ENCODE measurements around the gene ZFR.
"Not testable (repeated sequence)": the region's sequence is repeated elsewhere in the genome, so short reads cannot be mapped to it uniquely, and the experiment has no call there.

ZFR gene

GRCh38 chr5:32453916-32454315 is 9.4 kb upstream of the ZFR start:
- WGBS, 2 experiments, result 95% methylated on average over 5 of the region's 5 CpGs
- no peak overlapping the region for H3K27ac ChIP-seq (ENCODE audit: insufficient read depth, low read depth, low read length, poor library complexity, severe bottlenecking)
- no peaks in the 10 kb centered on the region for H3K27me3 ChIP-seq (ENCODE audit: control insufficient read depth, insufficient read depth, low read length, poor library complexity, severe bottlenecking)
- H3K4me3 ChIP-seq (ENCODE audit: insufficient read depth, low read depth, low read length), result no peak overlapping the region
- no peaks in the 10 kb centered on the region for H3K4me1 ChIP-seq (ENCODE audit: control insufficient read depth, insufficient read depth, low read length)
- H3K36me3 ChIP-seq (ENCODE audit: control insufficient read depth, insufficient read depth, low read length), result no peaks in the 10 kb centered on the region
- H3K9me3 ChIP-seq (ENCODE audit: control insufficient read depth, low read length), result no peaks in the 10 kb centered on the region

GRCh38 chr5:32452316-32452715 is 7.8 kb upstream of the ZFR start:
- not testable (repeated sequence) for H3K27ac ChIP-seq (ENCODE audit: insufficient read depth, low read depth, low read length, poor library complexity, severe bottlenecking); H3K4me3 ChIP-seq (ENCODE audit: insufficient read depth, low read depth, low read length); H3K27me3 ChIP-seq (ENCODE audit: control insufficient read depth, insufficient read depth, low read length, poor library complexity, severe bottlenecking); H3K4me1 ChIP-seq (ENCODE audit: control insufficient read depth, insufficient read depth, low read length); H3K9me3 ChIP-seq (ENCODE audit: control insufficient read depth, low read length); H3K36me3 ChIP-seq (ENCODE audit: control insufficient read depth, insufficient read depth, low read length)
- 90 to 93% methylated on average over 6 of the region's 6 CpGs for WGBS, 2 experiments

- Histone ChIP-seq H3K9me3 (ENCODE audit: control insufficient read depth, low read length) (no peaks in the 10 kb centered on the region), H3K4me1 (ENCODE audit: control insufficient read depth, insufficient read depth, low read length) (no peaks in the 10 kb centered on the region), H3K4me3 (ENCODE audit: insufficient read depth, low read depth, low read length) (no peak overlapping the region), H3K27ac (ENCODE audit: insufficient read depth, low read depth, low read length, poor library complexity, severe bottlenecking) (no peak overlapping the region), H3K27me3 (ENCODE audit: control insufficient read depth, insufficient read depth, low read length, poor library complexity, severe bottlenecking) (peaks cover 1% of the 10 kb centered on the region), H3K36me3 (ENCODE audit: control insufficient read depth, insufficient read depth, low read length) (no peaks in the 10 kb centered on the region)
- WGBS, 2 experiments, result 67 to 71% methylated on average over 1 of the region's 1 CpG
Measured at GRCh38 chr5:32450952-32451351, 6.4 kb upstream of the ZFR start.

- no peaks in the 10 kb centered on the region for H3K36me3 ChIP-seq (ENCODE audit: control insufficient read depth, insufficient read depth, low read length)
- H3K27ac ChIP-seq (ENCODE audit: insufficient read depth, low read depth, low read length, poor library complexity, severe bottlenecking), result no peak overlapping the region
- no peak overlapping the region for H3K4me3 ChIP-seq (ENCODE audit: insufficient read depth, low read depth, low read length)
- H3K27me3 ChIP-seq (ENCODE audit: control insufficient read depth, insufficient read depth, low read length, poor library complexity, severe bottlenecking), result peaks cover 13% of the 10 kb centered on the region
- no peaks in the 10 kb centered on the region for H3K9me3 ChIP-seq (ENCODE audit: control insufficient read depth, low read length)
- 100% methylated on average over 1 of the region's 2 CpGs; no CpG with 5 or more reads in 1 of the 2 experiments for WGBS, 2 experiments
- H3K4me1 ChIP-seq (ENCODE audit: control insufficient read depth, insufficient read depth, low read length), result no peaks in the 10 kb centered on the region
Measured at GRCh38 chr5:32449262-32449661, 4.7 kb upstream of the ZFR start.

- WGBS, 2 experiments, result 90 to 94% methylated on average over 4 to 5 of the region's 5 CpGs
- Histone ChIP-seq H3K27me3 (ENCODE audit: control insufficient read depth, insufficient read depth, low read length, poor library complexity, severe bottlenecking) (peaks cover 13% of the 10 kb centered on the region), H3K27ac (ENCODE audit: insufficient read depth, low read depth, low read length, poor library complexity, severe bottlenecking) (no peak overlapping the region), H3K36me3 (ENCODE audit: control insufficient read depth, insufficient read depth, low read length) (no peaks in the 10 kb centered on the region), H3K4me3 (ENCODE audit: insufficient read depth, low read depth, low read length) (no peak overlapping the region), H3K4me1 (ENCODE audit: control insufficient read depth, insufficient read depth, low read length) (peaks cover 7% of the 10 kb centered on the region), H3K9me3 (ENCODE audit: control insufficient read depth, low read length) (no peaks in the 10 kb centered on the region)
Measured at GRCh38 chr5:32446630-32447029, 2.1 kb upstream of the ZFR start.

- peaks cover 7% of the 10 kb centered on the region for H3K4me1 ChIP-seq (ENCODE audit: control insufficient read depth, insufficient read depth, low read length)
- no peak overlapping the region for H3K4me3 ChIP-seq (ENCODE audit: insufficient read depth, low read depth, low read length)
- WGBS, 2 experiments, result 84 to 86% methylated on average over 23 of the region's 23 CpGs
- no peaks in the 10 kb centered on the region for H3K9me3 ChIP-seq (ENCODE audit: control insufficient read depth, low read length)
- H3K27ac ChIP-seq (ENCODE audit: insufficient read depth, low read depth, low read length, poor library complexity, severe bottlenecking), result no peak overlapping the region
- peaks cover 13% of the 10 kb centered on the region for H3K27me3 ChIP-seq (ENCODE audit: control insufficient read depth, insufficient read depth, low read length, poor library complexity, severe bottlenecking)
- no peaks in the 10 kb centered on the region for H3K36me3 ChIP-seq (ENCODE audit: control insufficient read depth, insufficient read depth, low read length)
Measured at GRCh38 chr5:32445831-32446614, 1.5 kb upstream of the ZFR start.

GRCh38 chr5:32445287-32445758 is 783 bp upstream of the ZFR start:
- Histone ChIP-seq H3K27ac (ENCODE audit: insufficient read depth, low read depth, low read length, poor library complexity, severe bottlenecking) (no peak overlapping the region), H3K4me3 (ENCODE audit: insufficient read depth, low read depth, low read length) (peak overlapping the region; percentile 89), H3K36me3 (ENCODE audit: control insufficient read depth, insufficient read depth, low read length) (no peaks in the 10 kb centered on the region), H3K4me1 (ENCODE audit: control insufficient read depth, insufficient read depth, low read length) (peaks cover 7% of the 10 kb centered on the region), H3K27me3 (ENCODE audit: control insufficient read depth, insufficient read depth, low read length, poor library complexity, severe bottlenecking) (peaks cover 13% of the 10 kb centered on the region), H3K9me3 (ENCODE audit: control insufficient read depth, low read length) (no peaks in the 10 kb centered on the region)
- WGBS, 2 experiments, result 12 to 14% methylated on average over 10 of the region's 10 CpGs

GRCh38 chr5:32443541-32444430 is 754 bp downstream of the ZFR start:
- no peaks in the 10 kb centered on the region for H3K9me3 ChIP-seq (ENCODE audit: control insufficient read depth, low read length)
- peaks cover 7% of the 10 kb centered on the region for H3K4me1 ChIP-seq (ENCODE audit: control insufficient read depth, insufficient read depth, low read length)
- peaks cover 13% of the 10 kb centered on the region for H3K27me3 ChIP-seq (ENCODE audit: control insufficient read depth, insufficient read depth, low read length, poor library complexity, severe bottlenecking)
- 0% methylated on average over 83 of the region's 83 CpGs for WGBS, 2 experiments
- peak overlapping the region; percentile 89 for H3K4me3 ChIP-seq (ENCODE audit: insufficient read depth, low read depth, low read length)
- H3K36me3 ChIP-seq (ENCODE audit: control insufficient read depth, insufficient read depth, low read length), result no peaks in the 10 kb centered on the region
- H3K27ac ChIP-seq (ENCODE audit: insufficient read depth, low read depth, low read length, poor library complexity, severe bottlenecking), result peak overlapping the region; percentile 76

GRCh38 chr5:32443145-32443540 is 1.4 kb downstream of the ZFR start:
- Histone ChIP-seq H3K4me1 (ENCODE audit: control insufficient read depth, insufficient read depth, low read length) (peaks cover 7% of the 10 kb centered on the region), H3K36me3 (ENCODE audit: control insufficient read depth, insufficient read depth, low read length) (no peaks in the 10 kb centered on the region), H3K27me3 (ENCODE audit: control insufficient read depth, insufficient read depth, low read length, poor library complexity, severe bottlenecking) (peaks cover 13% of the 10 kb centered on the region), H3K4me3 (ENCODE audit: insufficient read depth, low read depth, low read length) (peak overlapping the region; percentile 89), H3K27ac (ENCODE audit: insufficient read depth, low read depth, low read length, poor library complexity, severe bottlenecking) (no peak overlapping the region), H3K9me3 (ENCODE audit: control insufficient read depth, low read length) (no peaks in the 10 kb centered on the region)
- WGBS, 2 experiments, result 22 to 28% methylated on average over 6 to 7 of the region's 7 CpGs

GRCh38 chr5:32439086-32439642 is 5.4 kb downstream of the ZFR start:
- Histone ChIP-seq H3K4me1 (ENCODE audit: control insufficient read depth, insufficient read depth, low read length) (peaks cover 7% of the 10 kb centered on the region), H3K27ac (ENCODE audit: insufficient read depth, low read depth, low read length, poor library complexity, severe bottlenecking) (no peak overlapping the region), H3K36me3 (ENCODE audit: control insufficient read depth, insufficient read depth, low read length) (no peaks in the 10 kb centered on the region), H3K9me3 (ENCODE audit: control insufficient read depth, low read length) (no peaks in the 10 kb centered on the region), H3K27me3 (ENCODE audit: control insufficient read depth, insufficient read depth, low read length, poor library complexity, severe bottlenecking) (no peaks in the 10 kb centered on the region), H3K4me3 (ENCODE audit: insufficient read depth, low read depth, low read length) (no peak overlapping the region)
- WGBS, 2 experiments, result 93 to 98% methylated on average over 3 of the region's 3 CpGs
